Stimulated activated CD4-positive, alpha-beta T cell treated with anti-CD3 and anti-CD28 coated beads, Interleukin-2, amount 100 ng/mL, for 24 hours (primary cell): ENCODE results near the gene PABPN1.

ENCODE experiments used
- DNase-seq, 2 donors: peaks; one replicate each; pipeline ENCODE4 v3.0.0-alpha.2; 2020

Gene PABPN1

GRCh38 chr14:23359167-23359626 lies 37.9 kb downstream of the PABPN1 start:
- no peak for DNase-seq

DNA sequence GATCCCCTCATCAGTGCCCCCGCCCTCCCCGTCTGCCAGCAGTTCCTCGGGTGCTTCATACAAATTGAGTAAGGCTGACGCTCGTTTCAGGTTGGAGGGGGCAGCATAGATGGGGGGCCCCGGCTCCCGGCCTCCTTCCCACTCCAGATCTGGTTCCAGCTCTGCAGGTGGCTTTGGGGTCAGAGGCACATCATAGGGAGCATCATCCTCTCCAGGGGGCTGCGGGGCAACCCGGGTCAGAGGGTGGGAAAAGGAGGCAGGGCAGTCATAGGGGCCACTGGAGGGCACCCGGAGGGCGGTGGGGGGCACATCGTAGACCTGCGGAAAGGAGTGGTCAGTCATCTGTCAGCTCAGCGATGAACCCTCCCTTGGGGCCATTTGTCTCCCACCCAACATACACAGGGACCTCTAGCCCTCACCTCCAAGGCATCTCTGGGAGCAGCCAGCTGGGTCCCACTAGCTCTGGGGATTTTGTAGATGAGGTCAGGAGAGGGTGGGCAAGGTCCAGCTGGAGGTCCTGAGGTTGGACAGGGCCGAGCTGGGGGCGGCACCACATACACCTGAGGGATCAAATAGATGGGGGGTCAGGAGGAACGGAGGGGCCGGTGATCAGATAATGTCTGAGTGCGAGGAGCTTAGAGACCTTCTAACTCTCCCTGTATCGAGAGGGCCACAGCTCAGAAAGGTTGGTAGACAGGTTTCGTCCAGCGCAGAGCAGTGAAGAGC lies 38.6 kb downstream of the PABPN1 start:
- DNase-seq: no peak

DNA sequence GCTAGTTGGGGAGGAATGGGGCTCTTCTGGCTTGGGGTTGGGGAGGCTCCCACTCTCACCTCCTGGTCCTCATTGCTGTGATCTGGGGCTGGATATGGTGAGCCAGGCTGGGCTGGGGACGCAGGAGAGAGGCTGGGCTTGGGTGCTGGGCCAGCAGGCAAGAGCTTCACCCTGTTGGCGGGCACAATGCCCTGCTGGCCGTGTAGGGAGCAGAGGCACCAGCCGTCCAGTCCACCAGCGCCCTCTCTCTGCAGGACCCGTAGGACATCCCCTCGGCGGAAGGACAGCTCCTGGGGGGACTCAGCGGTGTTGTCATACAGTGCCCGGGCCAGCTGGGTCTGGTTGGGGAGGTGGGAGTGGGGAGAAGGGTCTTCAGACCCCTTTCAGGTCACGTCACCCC lies 39.2 kb downstream of the PABPN1 start:
- no peak for DNase-seq

DNA sequence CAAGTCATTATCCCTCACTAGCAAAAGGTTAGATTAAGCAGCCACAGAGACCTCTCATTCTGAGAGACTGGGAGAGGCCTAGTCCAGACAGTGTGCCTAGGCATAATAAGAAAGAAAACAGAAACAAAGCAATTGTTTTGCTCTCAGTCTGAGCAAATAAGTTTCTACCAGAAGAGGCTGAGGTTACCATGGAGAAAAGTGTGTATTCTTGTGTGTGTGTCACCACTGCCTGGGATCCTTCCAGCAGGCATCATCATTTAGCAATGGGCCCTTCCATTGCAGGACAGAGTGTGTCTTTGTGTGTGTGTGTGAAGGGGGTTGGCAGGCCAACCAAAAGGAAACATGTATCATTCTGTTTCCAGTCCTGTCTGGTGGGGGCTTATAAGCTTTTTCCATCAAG lies 40.1 kb downstream of the PABPN1 start:
- DNase-seq: no peak

- DNase-seq: no peak
These were observed 40.5 kb downstream of the PABPN1 start for GRCh38 chr14:23361763-23362162.

DNA sequence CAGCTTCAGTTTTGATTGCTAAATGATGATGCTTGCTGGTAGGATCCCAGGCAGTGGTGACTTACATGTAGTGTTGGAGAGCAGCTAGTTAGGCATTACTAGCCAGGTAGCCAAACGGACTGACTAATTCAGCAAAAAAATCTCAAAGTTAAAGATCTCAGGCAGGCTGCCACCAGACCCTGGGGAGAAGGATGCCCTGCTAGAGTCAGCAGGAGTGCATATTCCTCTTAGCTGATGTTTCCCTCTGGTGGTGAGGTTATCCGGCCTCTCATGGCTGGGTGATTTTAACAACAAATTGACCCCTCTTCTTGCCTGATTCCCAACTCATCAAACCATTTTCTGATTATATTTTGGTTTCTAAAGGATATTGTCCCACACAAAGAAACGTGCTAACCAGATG lies 40.9 kb downstream of the PABPN1 start:
- DNase-seq: no peak

GRCh38 chr14:23364164-23365035 lies 43.1 kb downstream of the PABPN1 start:
- no peak for DNase-seq

DNA sequence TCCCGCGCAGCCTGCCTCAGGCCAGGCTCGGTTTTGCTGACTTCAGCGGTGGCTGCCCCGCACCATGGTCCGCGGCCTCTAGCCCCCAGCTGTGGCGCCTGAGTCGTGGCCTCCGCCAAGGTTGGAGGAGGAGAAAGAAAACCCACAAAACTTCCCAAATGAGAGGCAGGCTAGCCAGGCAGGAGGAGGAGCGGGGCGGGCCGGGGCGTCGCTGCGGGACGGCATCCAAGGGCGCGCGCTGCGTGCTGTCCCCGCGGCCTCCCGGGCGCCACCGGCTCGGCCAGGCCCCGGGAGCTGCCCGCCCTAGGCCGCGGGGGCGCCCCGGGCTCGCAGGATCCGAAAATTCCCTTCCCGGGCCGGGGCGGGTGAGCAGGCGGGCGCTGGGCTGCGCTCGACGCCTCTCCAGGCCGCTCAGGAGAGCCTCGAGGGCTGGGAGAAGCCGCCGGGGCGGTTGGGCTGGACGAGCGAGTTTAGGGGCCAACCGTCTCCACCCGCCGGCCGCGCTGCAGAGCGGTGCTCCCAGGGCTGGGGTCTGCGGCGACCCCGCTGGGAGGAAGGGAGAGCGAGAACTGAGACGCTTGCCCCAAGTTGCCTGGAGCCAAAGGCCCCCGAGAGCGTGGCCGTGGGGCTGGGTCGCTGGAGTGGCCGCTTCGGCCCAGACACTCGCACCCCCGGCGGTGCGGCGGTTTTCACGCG lies 43.9 kb downstream of the PABPN1 start, which contains the start of gene EFS:
Gene EFS (minus strand): TSS at position 137 of the 696 bp plus-strand sequence. CDS start 147 bp downstream, outside the sequence.
- DNase-seq: no peak

GRCh38 chr14:23365732-23366425 lies 44.6 kb downstream of the PABPN1 start:
- no peak for DNase-seq

DNA sequence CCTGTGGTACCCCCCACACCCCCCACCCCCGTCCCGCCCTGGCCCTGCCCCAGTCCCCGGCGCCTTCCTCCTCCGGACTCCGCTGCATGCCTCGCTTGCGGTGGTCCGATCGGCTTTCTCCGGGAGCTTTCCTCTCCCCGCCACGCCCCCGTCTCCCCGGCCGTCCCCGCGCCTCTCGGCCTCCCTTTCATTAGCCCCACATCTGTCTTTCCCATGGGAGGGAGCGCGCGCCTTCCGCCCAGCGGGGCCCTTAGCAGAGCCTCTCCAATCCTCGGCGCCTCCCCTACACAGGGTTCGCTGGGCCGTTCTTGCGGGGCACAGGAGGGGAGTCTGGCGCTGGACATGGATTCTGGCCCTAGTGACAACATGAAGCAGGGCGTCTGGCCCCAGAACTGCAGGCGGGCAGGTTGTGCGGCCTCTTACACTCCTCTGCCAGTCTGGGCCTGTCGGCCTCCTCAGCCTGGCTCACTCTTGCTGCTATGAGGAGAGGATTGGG lies 45.2 kb downstream of the PABPN1 start:
- DNase-seq: no peak

GRCh38 chr14:23370221-23370620 lies 49.0 kb downstream of the PABPN1 start:
- DNase-seq: no peak

- DNase-seq: no peak
These were observed 50.6 kb downstream of the PABPN1 start for GRCh38 chr14:23371865-23372264.

DNA sequence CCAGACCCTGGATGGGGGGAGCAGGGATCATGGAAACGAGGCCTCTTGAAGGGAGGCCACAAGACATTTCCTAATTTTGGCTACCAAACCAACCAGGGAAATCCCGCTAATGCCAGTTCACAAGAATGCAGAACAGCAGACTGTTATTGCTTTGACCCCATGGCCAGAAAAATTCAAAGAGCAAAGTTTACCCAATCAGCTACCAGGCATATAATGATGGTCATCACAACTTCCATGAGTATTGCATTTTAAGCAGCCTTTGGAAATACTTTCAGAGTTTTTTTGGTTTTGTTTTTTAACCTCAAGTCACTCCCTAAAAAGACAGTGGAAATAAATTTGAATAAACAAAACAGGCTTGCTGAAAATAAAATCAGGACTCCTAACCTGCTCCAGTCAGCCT lies 51.3 kb downstream of the PABPN1 start, which contains the start of gene IL25:
Gene IL25 (plus strand): TSS at position 301 of the 400 bp plus-strand sequence.
- DNase-seq: no peak

DNA sequence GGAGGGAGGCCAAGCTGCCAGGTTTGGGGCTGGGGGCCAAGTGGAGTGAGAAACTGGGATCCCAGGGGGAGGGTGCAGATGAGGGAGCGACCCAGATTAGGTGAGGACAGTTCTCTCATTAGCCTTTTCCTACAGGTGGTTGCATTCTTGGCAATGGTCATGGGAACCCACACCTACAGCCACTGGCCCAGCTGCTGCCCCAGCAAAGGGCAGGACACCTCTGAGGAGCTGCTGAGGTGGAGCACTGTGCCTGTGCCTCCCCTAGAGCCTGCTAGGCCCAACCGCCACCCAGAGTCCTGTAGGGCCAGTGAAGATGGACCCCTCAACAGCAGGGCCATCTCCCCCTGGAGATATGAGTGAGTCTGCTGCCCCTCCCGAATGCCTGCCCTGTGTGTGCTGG lies 51.8 kb downstream of the PABPN1 start:
- DNase-seq: no peak
